RPMI8226 (cell line): Measurements from ENCODE around the gene APPL2.

Source experiments
- DNase-seq: peaks from one replicate; pipeline ENCODE4 v3.0.0-alpha.2; 2015

The APPL2 gene

DNA sequence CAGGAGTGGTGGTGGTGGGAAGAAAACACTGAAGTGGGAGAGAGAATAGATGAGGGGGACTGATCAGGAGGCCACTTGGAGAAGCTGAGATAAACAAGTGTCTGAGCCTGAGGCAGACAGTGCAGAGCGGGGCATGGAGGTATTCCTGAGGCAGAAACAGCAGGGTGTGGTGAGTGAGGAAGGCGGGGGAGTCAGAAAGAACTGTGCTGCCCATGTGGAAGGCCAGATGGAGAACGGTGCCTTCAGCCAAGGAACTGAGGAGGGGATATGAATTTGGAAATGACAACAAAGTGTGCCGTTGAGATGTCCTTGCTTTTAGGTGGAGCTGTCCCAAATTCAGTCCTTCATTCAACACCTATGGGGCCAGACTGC lies 13.7 kb downstream of the APPL2 start:
- DNase-seq: no peak

DNA sequence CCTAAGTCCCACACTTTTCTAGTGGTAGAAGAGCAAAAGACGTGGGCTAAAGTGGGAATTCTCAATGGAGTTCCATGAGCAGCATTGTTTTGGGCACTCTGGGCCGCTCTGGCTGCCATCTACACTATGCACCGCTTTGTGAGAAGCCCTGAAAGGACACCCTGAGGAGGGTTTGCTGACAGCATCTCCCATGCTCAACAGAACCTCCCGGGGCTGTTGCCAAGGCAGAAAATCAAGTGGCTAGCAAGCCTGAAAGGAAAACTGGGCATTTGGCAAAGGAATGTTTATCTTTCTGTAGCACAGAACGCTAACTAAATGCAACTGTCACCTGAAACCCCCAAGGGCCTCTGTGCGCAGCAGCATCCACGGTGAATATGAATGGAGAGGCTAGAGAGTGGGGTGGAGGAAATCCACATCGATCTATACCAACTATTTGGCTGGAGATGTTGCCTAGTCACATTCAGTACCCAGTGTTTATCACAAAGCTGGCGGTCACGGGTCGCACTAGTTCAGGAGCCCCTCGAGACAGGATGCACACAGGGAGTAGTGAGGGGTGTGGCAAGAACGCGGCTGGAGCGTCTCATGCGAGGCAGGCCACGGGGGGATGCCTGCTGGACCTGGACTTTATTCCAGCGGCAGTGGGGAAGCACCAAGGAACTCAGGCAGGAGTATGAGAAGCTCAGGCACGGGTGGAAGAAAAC lies 14.2 kb downstream of the APPL2 start:
- no peak for DNase-seq

DNA sequence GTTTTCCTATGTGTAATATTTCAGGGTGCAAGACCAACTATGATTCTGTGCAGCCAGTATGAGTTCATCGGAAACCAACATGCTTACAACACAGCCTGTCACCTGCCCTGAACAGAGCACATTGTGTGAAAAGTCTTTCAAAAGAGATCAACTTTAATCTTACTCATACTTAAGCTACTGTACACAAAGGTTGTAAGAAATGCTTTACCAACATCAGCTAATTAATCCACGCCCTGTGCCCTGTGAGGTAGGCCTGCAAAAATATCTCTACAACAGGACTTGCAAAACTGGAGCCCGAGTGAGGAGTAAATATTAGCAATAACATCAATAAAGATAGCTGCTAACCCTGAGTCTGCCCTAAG lies 15.1 kb downstream of the APPL2 start:
- no peak for DNase-seq

DNA sequence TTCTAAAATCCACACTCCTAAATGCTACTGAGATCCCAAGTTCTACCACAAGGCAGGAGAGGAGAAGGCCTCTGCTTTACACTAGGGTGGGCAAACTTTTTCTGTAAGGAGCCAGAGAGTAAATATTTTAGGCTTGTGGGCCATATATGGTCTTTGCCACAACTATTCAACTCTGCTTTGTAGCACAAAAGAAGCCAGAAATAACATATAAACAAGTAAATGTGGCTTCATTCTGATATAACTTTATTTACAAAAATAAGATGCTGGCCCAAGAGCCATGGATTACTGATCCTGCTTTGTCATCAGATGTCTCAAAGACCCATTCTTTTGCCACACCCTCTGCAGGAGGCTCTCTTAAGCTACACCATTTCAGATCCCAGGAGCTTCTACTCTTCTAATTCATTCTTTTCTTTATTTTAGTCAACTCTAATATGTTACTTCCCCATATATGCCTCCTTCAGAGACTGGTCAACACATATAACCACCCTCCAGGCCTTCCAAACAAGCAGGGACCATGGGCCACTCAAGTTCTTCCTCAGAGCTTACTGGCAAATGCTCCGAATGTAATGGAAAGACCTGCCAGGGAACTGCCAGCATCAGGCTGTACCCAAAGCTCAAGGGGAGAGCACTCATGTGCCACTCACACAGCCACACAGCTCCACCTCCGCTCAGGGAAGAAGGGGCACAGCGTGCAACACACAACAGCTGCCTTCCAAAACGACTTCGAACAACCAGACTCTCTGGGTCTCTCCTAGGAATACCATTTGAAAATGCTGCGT lies 15.6 kb downstream of the APPL2 start:
- no peak for DNase-seq

DNA sequence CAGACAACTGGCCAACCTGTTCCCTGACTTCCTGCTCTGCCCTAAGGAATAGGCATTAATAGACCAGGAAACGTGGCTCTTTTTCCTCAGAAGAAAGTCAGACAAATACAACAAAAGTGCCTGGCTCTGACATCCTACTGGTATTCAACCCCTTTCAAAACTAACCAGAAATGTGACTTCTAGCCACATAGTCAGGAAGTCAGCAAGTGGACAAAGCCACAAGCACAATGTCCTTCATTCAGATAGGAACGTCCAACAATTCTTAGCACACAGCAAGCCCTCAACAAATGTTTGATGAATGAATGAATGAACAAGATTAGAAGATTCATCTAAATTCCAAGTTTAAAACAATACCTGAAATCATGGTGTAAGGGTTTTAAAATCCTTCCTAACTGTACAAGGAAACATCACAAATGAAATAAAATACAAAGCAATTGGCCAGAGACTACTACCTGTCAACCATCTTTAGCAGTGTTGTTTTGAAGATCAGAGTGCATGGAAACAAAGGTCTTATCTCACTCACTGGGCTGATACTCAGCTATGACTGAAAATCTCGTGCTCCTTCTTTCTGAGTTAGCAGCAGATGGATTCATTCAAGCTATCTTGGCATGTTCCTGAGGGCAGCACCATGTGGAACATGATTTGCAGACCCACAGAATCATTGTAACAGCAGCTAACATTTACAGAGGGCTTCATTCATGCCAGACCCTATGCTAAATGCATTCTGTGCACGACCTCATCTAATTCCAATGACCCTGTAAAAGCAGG lies 16.5 kb downstream of the APPL2 start:
- no peak for DNase-seq

DNA sequence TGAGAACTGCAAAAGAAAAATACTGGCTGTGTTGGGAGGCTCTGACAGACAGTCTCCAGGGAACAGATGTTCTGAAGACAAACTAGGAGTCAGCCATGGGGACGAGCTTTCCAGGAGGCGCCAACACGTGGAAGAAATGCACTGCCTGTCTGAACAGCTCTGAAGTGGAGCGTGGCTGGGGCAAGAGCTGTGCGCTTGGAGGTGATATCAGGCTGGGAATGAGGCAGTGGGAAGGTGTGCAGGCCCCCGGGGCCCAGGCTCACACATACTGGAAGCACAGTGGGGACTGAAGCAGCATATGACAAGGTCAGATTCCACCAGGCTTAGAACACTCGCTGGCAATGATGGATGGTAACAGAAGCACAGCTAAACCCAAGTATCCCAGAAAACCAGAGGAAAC lies 17.5 kb downstream of the APPL2 start:
- DNase-seq: no peak

DNA sequence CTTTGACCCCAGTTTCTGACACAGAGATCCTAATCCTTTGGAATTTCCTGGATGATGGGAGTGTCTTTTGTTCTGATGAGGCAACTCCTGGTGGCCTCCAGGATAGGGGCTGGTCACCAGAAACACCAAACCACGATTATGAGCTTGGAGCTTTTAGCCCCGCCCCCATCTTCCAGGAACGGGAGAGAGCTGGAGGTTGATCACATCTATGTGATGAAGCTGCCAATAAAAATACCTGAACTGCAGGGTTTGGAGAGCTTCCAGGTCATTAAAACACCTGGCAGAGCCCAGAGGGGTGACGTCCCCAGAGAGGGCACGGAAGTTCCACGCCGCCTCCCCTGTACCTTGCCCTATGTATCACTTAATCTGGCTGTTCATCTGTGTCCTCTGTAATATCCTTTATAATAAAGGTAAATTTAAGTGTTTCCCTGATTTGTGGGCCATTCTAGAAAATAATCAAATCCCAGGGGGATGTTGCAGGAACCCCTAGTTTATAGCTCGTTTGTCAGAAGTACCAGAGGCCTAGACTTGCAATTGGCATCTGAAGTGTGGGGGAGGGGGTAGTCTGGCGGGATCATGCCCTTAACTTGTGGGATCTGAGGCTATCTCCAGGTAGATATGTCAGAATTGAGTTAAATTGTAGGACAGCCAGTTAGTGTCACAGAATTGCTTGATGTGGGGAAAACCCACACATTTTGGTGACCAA lies 21.2 kb downstream of the APPL2 start:
- DNase-seq: no peak

DNA sequence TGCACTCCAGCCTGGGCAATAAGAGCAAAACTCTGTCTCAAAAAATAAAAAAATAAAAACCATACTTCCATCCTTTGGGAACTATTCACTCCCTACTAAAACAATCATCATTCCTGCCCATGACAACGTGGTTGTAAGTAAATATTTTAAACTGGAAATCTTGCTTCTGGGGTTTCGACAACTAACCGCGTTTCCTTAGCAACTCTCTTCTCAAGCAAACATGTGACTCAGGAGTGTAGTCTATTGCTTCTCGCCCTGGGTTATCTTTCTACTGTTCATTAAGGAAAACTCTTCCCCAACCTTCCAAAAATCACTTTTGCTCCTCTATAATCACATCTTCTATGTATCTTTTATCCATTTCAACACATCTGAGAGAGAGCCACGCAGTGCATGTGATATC lies 21.8 kb downstream of the APPL2 start:
- no peak for DNase-seq

DNA sequence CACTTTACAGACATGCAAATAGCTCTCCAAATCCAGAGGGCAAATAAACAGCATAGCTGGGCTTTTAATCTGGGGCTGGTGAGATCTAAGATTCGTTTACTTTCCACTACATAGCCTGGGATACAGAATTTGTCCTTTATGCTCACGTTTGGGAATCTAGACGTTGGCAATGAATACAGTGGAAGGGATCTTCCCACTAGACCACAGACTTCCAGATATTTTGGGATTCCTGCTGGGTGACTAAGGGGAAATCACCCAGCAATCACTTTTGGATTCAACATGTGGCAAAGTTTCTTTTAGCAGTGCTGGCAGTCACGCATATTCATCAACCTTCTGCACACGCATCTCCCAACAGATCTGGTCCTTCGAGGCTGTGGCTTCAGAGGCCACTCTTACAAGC lies 23.5 kb downstream of the APPL2 start:
- no peak for DNase-seq

DNA sequence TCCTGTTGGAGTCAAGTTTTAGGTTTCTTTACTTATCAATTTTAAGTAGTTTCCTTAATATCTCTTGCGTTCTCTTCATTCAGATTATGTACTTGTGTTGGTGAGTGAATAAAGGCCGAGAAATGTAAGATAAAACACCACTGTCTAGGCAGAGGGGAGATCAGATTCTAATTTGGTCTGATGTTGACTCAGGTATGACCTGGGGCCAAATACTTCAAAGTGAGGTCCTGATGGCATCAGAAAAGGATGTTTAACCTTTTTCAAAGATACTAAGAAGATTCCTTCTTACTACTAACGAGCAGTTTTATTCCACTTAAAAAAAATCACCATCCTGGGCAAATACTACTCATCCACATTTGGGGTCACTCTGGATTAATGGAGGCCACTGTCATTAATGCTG lies 26.9 kb downstream of the APPL2 start:
- no peak for DNase-seq

DNA sequence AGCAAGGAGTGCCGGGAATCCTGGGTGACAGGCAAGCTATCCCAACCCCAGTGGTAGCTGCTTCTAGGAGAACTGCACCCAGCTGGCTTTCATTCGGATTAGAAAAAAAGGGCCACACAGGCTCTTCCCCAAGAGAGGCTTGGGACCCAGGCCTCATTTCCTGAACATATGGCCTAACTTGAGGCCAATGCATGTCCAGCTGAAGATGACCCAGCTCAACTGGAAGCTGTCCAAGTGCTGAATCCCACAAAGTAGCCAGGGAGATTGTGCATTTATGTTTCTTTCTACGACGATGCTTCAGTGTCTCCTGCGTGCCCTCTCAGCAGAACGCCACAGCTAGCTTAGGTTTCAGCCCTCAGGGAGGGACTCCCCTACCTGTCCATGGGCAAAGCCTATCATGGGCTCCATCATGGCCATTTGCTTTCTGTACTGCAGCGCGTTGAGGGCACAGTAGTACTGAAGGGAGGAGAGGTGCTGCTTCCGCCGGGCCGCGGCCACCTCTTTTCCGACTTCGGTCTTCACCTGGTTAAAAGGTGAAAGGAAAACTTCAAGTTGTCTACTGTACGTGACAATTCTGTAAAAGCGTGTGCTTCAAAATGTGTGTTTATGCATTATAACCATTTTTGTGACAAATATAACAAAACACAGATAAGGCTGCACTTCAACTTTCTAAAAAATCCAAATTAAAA lies 29.1 kb downstream of the APPL2 start:
- DNase-seq: no peak

DNA sequence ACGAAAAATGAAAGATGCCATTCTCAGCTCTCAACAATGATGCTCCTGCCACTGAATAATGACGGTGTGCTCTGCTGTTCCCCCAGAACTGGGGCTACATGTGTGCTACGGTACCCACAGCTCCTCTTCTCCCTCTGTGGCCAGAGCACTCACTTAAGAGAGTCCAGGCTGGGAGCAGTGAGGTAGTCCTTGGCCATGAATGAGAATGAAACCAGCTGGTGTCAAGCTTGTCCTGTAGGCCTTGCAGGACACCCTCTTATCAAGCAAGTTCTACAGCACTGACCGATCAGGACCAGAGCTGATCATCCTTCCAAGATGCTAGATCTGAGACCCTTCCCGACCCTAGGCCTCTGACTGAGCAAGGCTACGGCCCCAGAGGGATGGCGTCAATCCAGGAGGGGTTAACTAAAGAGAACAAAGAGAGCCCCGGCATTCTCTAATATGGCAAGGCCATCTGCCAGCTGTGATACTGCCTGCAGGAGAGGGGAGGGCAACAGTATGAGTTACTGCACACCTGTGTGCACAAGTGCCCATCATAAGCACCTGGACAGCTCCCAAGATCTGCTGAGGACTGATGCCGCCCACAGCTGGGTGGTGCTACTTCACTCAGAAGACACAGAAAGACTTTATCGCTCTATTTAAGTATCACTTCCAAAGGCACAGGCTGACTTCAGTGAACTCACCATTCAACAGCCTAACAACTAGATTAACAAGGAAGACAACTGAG lies 30.5 kb downstream of the APPL2 start:
- DNase-seq: peak; percentile 14

DNA sequence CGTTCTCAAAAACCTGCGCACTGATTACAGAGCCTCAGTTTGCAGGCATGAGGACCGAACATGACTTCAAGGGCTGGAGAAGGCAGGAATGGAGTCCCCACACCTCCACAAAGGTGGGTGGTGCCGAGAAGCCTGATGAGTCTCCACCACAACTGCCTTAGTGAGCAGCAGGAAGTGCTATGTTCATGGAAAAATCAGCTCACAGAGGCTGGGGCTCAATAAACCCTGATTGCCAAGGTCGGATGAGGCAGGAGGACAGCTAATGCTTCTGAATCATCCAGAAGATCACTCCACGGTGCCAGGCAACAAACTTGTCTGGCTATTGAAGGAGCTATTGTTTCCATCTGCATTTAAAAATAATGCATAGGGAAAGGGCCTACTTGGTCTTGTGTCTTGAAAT lies 31.1 kb downstream of the APPL2 start:
- no peak for DNase-seq

DNA sequence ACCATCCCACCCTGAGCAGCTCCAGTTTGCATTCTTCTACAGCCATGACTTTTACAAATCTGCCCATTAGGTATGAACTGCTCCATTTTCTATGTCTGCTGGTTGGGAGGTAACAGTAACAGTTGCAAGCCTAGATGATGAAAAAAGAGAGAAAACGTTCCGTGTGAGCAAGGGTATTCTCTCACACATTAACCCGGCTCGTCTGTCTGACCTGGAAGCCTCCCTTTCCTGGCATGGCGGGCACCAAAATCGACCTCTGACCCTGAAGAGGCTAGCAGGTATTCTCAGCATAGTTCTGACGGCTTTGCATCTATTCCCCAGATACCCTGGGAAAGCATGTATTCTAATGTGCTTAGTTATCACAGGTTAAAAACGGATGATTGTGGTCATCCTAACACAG lies 31.8 kb downstream of the APPL2 start:
- DNase-seq: no peak

DNA sequence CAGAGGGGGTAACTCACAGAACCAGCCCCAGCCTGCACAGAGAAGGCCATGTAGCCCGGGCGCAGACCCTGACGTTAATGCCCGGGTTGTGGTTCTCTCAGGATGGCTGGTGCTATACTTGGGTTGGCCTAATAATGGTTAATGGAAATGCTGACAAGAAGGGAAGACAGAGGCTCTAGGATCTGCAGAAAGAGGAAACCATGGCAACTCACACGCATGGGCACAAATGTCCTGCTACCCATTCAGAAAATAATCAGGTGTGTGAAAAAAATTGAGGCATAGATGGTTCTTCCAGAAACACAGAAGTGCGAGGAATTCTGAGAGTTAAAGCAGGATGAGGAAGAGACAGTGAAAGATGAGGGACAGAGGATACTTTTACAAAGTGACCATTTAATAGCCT lies 33.8 kb downstream of the APPL2 start:
- no peak for DNase-seq

DNA sequence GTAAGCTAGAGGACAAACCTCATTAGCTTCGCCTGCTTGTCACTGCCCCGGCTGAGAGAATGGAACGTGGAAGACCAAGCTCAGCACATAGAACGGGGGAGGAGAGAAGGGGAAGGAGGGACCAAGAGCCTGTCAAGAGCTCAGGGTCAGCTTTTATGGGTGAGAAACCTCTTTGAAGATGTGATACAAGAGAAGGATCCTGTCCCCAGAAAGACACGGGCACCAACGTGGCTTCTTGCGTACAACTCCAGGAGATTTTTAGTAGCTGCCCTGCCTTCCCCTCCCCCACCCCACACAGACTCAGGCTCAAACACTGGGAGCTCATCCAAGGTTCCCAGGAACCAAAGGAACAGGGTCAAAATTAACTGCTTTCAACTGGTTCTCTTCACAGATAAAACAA lies 34.7 kb downstream of the APPL2 start:
- DNase-seq: no peak

DNA sequence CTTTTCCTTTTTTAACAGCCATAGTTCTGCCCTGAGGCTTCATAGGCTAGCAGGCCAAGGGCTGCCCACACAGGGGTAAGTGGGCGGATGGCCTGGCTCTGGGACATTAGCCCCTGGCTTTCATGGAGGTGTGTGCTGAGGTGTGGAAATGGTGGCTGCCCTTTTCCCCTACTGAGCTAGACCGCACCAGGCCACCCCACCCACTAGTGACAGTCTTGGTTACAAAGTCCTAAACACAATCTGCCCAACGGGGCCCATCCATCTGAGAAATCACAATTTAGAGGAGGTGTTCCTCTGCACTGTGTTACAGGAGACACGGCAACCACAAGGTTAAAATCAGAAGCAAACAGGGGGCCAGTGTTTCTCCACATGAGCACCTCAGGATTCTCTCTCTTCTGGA lies 35.6 kb downstream of the APPL2 start:
- DNase-seq: no peak

DNA sequence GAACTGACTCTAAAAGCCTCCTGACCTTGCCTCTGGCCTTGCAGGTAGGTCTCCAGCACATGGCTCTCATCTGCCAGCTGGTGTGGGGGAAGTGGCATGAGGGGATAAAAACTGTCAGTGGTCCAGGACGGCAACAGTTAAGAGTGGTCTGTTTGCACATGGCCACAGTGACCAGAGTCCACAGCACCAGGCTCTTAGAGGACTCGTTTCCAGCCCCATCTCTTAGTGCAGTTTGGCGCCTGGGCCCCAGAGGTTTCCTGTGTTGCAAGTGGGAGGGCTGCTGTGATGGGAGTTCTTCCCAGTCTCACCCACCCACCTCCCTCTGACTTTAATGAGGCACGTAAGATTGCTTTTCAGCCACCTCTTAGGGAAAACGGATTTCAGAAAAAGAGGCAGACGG lies 37.0 kb downstream of the APPL2 start:
- DNase-seq: no peak

DNA sequence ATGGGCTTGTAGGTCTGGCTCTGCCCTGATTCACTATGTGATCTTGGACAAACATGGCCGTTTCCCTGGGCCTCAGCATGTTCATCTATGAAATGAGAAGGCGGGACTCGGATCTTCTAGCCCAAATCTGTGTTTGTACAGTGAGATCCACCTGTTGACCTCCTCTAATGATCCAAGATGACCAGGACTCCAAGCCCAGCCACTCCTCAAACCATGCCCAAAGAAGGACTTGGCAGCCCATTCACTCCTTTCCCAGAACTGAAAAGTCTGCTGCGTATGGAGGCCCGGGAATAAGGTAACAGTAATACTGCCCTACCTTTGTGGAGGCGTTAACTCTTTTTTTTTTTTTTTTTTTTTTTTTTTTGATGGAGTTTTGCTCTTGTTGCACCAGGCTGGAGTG lies 39.9 kb downstream of the APPL2 start:
- DNase-seq: no peak

DNA sequence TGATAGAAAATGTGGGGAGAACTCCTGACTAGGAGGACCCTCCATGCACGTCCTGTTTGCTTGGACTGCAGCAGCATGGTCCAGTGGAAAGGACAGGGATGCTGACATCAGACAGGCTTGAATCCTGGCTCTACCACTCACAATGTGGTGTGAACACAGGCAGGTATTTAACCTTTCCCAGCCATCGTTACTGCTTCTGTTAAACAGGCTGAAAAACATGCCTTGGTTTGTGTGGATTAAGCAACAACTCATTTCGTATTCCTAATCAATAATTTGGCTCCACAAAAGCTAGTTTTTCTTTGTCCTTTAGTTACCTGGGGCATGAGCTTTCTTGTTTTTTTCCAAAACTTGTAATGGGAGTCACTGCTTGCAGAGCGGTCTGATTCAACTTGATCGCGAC lies 41.0 kb downstream of the APPL2 start:
- no peak for DNase-seq

DNA sequence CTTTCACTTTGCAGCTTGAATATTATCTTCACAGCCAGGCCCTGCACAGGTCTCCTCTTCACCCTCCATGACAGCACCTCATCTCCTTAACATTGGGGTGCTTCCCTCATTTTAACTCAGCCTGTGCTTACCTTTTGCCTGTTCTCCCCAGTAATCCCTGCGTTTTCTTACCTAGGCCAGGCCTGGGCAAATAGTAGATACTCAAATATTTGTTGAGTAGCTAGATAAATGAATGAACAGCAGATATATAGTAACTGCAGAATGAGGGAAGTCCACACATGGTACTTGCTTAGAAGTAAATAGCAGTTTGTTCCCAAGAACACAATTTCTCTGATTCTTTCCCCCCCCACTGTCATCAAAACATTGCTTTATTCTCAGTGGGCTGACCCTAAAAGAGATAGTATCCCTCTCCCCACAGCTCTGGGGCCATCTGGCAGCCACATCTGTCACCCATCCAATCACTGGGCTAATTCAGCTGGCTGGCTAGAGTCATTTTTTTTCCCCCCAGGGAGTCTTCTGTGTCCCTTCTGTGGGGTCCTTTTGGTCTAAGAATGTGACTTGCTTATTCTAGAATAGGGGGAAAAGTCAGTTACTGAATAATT lies 43.2 kb downstream of the APPL2 start:
- no peak for DNase-seq

DNA sequence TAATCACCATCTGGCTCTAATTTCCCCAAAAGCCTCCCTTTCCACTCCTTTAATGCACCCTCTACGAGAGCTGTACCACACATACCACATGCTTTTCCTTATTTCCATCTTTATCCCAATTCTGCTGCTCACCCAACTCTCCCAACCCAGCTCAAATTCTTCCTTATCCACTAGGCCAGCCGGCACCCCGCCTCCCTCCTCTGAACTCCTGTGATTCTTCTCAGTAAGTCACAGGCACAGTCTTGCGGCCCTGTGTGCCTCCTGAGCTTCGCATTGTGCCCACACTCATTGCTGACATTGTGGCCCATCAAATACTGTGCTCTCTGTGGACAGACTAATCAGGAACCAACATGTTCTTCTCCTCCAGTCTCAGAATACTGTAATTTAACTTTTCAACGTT lies 45.4 kb downstream of the APPL2 start:
- no peak for DNase-seq
